ENCODE measurements around the gene ROS1.
"Not testable (repeated sequence)": the region's sequence is repeated elsewhere in the genome, so short reads cannot be mapped to it uniquely, and the experiment has no call there.

ROS1 gene

DNA sequence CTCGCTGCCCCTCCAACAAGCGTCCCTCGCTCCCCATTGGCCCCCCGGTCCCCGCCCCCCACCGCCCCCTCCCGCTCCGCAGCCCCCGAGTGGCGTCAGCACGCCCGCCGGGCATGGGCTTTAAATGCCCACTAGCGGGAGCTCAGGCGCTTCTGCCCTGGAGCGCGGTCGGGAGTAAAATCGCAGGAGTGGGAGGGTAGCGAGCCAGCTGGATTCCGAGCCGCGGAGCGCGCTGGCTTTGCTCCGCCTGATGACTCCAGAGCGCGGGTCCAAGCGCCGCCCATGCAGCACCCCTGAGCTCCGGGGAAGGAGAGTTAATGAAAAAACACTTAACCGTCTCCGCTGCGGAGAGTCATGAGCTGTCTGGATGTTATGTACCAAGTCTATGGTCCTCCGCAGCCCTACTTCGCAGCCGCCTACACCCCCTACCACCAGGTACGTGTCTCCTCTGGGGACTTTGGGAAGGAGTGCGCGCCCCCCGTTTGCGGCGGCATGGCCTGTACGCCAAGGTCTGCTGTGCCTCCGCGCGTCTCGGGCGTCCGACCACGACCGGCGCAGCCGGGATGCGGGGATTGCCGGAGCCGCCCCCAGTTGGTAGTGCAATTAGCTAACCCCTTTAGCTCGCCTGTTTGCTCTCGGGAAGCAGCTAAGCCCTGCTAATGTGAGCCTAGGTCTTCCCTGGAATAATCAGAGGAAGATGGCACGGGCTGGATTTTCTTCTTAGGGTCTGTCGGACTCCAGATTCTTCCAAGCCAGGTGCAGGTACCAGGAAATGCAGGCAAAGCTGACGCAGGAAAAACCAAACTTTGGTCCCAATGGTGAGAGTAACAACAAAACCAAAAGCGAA is 160.1 kb downstream of the ROS1 start, which contains the start of gene VGLL2:
Gene VGLL2 (plus strand): TSS at position 149 of the 847 bp plus-strand sequence. CDS start 206 bp downstream, at position 355.
- no peak for DNase-seq

DNA sequence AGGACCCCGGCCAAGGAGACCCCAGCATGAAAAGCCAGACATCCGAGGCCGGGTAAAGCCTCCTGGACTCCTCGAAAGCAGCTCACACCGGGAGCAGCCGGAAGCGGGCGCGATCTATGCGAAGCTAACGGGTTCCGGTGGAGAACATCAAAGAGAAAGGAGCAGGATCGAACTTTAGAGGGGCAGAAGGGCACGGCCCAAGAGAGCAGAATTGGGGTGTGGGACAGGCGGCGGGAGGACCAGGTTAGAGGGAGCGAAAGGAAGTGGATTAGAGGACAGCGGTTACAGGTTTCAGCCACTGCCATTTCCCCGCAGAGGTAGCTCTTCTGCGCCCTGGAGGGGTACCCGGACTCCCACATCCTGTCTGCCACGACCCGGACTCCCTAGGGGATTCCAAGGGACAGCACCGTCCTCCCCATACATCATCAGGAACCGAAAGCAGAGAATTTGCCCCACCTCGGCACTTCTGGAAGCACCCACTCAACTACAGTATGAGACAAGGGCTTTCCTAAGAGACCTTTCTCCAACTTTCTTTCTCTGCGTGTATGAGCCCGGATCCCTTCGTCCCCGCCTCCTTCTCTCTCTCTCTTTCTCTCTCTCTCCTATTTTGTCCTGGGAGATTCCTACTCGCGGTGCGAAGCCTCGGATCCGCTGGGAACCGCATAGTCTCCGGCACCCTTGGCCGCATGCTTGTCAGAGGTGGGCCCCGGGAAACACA is 160.9 kb downstream of the ROS1 start:
- no peak for DNase-seq

DNA sequence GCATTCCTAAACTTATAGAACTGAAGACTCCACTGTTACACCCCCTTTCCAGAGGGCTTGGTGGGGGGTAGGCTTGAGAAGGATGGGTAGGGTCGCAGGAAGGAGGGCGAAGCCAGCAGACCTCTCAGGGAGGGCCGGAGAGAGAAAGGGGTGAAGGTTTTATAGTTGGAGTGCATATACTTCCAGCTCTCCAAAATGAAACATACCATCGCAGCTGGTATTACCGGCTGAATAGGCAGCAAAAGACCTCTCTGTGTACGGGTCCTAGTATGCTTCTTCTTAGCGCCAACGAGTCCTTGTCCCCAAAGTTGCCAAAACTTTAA is 161.4 kb downstream of the ROS1 start:
- DNase-seq: no peak

DNA sequence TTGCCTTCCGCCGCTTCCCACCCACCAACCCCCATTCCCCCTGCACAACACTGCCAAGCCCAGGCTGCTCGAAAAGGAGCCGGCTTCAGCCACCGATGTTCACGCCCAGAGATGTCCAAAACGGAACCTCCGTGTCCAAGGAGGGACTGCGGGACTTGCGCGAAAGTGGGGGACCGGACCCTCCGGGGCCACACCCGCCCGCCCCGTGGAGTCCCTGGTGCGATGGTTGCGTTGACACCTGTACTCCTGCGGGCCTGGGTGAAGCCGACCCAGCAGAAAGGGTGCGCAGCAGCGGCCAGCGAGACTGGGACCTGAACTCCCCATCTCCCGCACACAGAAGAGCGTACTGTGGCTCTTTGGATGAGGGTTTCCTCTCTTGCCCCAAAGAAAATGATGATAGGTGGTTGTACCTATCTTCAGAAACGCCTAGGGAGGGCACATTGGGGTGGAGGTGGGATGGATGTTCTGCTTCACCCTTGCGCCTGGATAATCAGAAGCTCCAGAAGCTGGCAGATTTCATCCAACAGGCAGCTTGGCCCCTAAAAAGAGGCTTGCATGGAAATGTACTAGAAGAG is 162.3 kb downstream of the ROS1 start:
- no peak for DNase-seq

DNA sequence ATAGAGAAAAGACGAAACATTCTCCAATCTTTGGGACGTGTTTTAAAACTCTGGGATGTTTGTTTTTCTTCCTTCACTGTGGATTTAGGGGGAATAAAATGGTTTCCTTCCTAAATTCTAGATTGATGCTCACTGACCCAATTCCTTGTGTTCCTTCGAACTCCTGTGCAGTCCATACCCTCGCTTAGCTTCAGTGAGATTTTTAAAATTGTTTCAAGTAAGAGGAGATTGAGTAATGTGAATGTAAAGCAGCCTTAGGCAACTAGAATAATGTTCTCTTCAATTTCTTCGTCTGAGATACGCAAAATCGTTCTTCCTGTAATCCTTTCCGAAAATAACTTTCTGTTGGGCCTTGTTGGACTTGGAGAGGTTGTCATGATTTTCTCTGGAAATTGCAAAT is 162.9 kb downstream of the ROS1 start:
- DNase-seq: no peak

DNA sequence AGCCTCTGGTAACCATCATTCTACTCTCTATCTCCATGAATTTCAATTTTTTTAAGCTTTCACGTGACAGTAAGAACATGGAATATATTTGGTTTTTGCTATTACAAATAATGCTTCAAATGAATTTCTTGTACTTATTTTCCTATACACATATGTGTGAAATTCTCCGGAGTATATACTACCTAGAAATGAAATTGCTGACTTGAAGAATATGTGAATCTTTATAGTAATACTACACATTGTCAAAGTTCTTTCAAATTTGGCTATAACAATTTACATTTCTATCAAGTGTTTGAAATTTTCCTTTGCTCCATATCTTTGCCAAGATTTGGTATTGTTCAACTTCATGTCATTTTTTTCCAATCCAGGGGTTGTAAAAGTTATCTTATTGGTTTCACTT is 172.0 kb downstream of the ROS1 start:
- no peak for DNase-seq

DNA sequence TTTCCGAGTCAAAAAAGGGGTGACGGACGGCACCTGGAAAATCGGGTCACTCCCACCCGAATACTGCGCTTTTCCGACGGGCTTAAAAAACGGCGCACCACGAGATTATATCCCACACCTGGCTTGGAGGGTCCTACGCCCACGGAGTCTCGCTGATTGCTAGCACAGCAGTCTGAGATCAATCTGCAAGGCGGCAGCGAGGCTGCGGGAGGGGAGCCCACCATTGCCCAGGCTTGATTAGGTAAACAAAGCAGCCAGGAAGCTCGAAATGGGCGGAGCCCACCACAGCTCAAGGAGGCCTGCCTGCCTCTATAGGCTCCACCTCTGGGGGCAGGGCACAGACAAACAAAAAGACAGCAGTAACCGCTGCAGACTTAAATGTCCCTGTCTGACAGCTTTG is 180.8 kb downstream of the ROS1 start:
- not testable (repeated sequence) for DNase-seq

DNA sequence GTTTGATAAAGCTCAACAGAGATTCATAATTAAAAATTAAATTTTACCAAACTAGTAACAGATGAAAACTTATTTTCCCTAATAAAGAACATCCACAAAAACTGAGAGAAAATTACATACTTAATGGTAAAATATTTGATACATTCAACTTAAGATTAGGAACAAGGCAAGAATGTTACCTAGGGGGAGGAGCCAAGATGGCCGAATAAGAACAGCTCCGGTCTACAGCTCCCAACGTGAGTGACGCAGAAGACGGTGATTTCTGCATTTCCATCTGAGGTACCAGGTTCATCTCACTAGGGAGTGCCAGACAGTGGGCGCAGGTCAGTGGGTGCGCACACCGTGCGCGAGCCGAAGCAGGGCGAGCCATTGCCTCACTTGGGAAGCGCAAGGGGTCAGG is 181.2 kb downstream of the ROS1 start:
- DNase-seq: not testable (repeated sequence)
